Heart left ventricle (tissue), 13 donors: ENCODE data around the gene KCNA1.

ENCODE experiments used
- CTCF ChIP-seq, 12 donors: fragments of 200-600 bp; sonication (generic) in 4 of 12; IDR thresholded peaks; one replicate each; pipeline versions ENCODE4 v1.5.0 to v1.8.0; 2018 to 2022; ENCODE audit warnings: antibody characterized with exemption in 12 of 12, mild to moderate bottlenecking in 5 of 12
- POLR2A ChIP-seq, 2 donors: fragments of 450-650 bp; IDR thresholded peaks; one replicate each; pipeline ENCODE4 v1.6.1; 2017; ENCODE audit warnings: antibody characterized with exemption in 2 of 2, mild to moderate bottlenecking in 2 of 2, moderate library complexity in 2 of 2
- donor health status: ischemic (EF 13 %, LVEDD 7.1; RV severe dilation, severe dysfunction).
- donor health status: DM: no; HTN: yes; CAD: no.
- donor health status: DM: no; HTN: no; CAD: no.
- donor health status: ischemic (EF 25% LVEDD 6.9; RV normal size, moderate dysfunction).
- donor health status: ischemic (EF 25% LVEDD 5.7; RV mildly dilated, moderate dysfunction).
- donor health status: ischemic (EF 35%, LVEDD 5.7; RV mildly dilated, moderate dysfunction).
- donor health status: nonischemic (EF 11% LVEDD 7.7; RV severe dilation, severe dysfunction).
- donor health status: DM: yes; HTN: yes; CAD: no.
- donor health status: PGD.
- donor health status: ischemic (EF 29% LVEDD 5.4; RV normal size, mild dysfunction).
- donor health status: nonischemic (EF 23%, LVEDD 6.1; RV moderate dilation, normal function).

DNA sequence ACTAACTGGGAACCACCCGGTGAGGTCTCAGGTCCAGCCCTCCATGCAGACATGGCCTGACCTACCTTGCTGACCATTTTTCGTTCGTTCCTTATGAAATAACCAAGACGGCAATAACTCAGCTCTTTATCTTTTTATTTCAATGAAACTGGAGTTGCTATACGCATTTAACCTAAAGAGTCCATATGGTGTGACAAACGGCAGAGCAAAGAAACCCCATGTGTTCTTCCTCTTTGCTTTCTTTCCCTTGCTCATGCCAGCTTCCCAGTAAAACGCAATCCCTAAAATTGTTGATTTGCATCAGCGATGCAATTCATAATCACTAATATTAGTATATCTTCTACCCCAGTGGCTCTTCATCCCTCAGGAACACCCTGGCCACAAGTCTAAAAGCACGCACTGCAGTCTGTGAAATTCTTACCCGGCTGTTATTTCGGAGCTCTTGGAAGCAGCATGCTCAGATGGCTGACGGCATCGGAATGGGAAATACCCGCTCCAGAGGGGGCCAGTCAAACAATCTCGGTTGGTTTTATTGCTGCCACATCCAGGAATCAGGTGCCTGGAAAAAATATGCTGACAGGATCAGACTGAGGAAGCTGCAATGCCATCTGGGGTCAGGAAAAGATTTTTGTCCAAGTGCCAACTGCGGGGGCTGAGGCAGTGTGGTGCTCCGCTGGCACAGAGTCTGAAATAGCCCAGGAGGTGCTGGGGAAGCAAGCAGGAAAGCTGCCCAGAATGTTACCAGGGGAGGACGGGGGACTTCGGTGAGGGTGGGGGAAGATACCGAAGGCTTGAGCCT, 28.2 kb upstream of the KCNA1 start:
- no peak for TF ChIP-seq POLR2A (IDR thresholded peaks at IDR 0.05)
- TF ChIP-seq CTCF (IDR thresholded peaks at IDR 0.05) = no peak
